SJCRH30 (cell line): ENCODE measurements around the gene HABP2. TPM values are rescaled to one million over a fixed set of nuclear protein-coding genes. Genes with fewer than 3 reads are reported as not detected.

Source experiments
- DNase-seq, 2 experiments: peaks; one replicate each; pipeline ENCODE4 v3.0.0-alpha.2; 2015 to 2020
- H3K27ac ChIP-seq: fragments of 250-450 bp; sonication (Bioruptor Pico); 2 replicates; pipeline ENCODE4 v1.5.1; 2020; ENCODE audit warnings: mild to moderate bottlenecking, moderate library complexity
- H3K27me3 ChIP-seq: fragments of 250-450 bp; sonication (Bioruptor Pico); 2 replicates; pipeline ENCODE4 v1.5.1; 2020; ENCODE audit warnings: mild to moderate bottlenecking, moderate library complexity
- H3K36me3 ChIP-seq: fragments of 250-450 bp; sonication (Bioruptor Pico); 2 replicates; pipeline ENCODE4 v1.5.1; 2020; ENCODE audit warnings: mild to moderate bottlenecking, moderate library complexity
- H3K4me1 ChIP-seq: fragments of 250-450 bp; sonication (Bioruptor Pico); 2 replicates; pipeline ENCODE4 v1.5.1; 2020; ENCODE audit warnings: mild to moderate bottlenecking, moderate library complexity
- H3K4me3 ChIP-seq: fragments of 250-450 bp; sonication (Bioruptor Pico); 2 replicates; pipeline ENCODE4 v1.5.1; 2020; ENCODE audit warnings: mild to moderate bottlenecking, moderate library complexity
- H3K9me3 ChIP-seq: fragments of 250-450 bp; sonication (Bioruptor Pico); replicated peaks from 2 replicates; pipeline ENCODE4 v1.5.1; 2020; ENCODE audit warnings: mild to moderate bottlenecking, moderate library complexity
- total RNA-seq: library from RNA; depleted of rRNA; stranded (reverse); fragments of >200 nt; shearing (Covaris generic); gene quantifications from 2 replicates; pipeline ENCODE4 v1.2.3, GENCODE V29; 2014

Gene HABP2
- total RNA-seq, 1 experiment from 2014 or later = not detected

DNA sequence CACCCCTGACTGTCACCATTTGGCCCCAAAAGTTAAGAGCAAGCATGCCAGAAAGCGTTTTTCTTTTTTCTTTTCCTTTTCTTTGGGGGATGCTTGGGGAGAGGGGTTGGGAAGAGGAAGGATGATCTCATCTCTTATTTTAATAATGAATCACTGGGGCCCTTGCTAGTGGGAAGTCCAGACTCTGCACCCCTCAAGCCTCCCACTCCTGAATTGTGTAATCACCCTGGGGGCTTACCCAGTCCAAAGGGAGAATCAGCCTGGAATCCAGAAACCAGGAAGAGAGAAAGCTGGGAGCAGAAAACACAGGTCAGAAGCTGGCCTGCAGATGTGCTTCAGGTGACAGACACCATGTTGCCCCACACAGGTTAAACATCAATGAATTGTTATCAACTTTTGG, 14.7 kb upstream of the HABP2 start:
- DNase-seq = no peak
- Histone ChIP-seq H3K9me3 (no peaks in the 10 kb centered on the region), H3K4me3 (no peak overlapping the region), H3K27me3 (no peaks in the 10 kb centered on the region), H3K27ac (no peak overlapping the region), H3K4me1 (peaks cover 14% of the 10 kb centered on the region), H3K36me3 (no peaks in the 10 kb centered on the region)

DNA sequence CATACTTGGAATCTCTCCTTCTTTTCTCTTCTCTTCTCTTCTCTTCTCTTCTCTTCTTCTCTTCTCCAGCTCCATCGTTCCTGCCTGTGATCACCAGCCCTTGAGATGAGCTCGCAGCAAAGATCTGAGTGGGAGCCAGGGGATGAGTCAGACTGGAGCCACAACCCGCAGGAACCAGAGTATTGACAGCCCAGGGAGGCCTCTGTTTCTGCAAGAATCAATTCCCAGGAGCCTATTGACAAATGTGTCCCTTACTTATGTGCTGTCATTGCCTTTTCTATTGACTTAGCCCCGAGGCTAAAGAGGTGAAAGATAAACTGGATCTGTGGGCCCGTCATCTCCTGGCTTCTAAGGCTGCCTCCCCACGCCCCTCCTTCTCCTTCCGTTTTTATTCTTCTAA, 13.1 kb upstream of the HABP2 start:
- Histone ChIP-seq H3K36me3 (no peaks in the 10 kb centered on the region), H3K4me3 (no peak overlapping the region), H3K27ac (no peak overlapping the region), H3K4me1 (peaks cover 14% of the 10 kb centered on the region), H3K9me3 (no peaks in the 10 kb centered on the region), H3K27me3 (no peaks in the 10 kb centered on the region)
- DNase-seq = no peak

DNA sequence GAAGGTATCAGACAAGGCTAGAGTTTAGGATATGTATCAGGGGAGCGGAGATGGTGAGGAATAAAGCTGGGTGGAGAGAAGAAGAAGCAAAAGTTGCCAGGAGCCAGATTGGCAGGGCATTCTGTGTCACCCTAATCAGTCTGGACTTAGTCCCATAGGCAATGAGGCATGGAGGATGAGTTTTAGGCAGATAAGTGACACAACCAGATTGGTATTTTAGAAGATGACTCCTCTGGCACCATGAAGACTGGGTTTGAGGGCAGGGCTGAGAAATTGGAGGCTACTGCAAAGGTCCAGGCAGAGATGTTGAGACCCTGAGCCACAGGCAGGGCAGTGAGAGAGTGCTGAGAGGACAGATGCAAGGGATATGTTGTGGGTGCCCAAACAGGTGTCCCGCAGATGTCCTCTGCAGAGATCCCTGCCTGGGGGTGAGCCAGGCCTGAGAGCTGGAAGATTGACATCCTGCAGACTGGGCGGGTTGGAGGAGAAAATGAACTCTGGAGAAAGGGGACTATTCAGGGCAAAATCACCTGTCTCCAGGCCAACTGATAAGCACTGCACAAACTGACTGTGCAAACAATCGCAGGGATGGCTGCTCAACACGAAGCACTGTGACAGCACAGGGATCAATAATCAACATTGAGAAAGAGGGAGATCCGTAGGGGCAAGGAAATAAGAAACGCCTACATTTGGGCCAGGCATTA, 11.9 kb upstream of the HABP2 start:
- Histone ChIP-seq H3K9me3 (no peaks in the 10 kb centered on the region), H3K4me1 (peaks cover 14% of the 10 kb centered on the region), H3K27ac (no peak overlapping the region), H3K27me3 (no peaks in the 10 kb centered on the region), H3K4me3 (no peak overlapping the region), H3K36me3 (no peaks in the 10 kb centered on the region)
- no peak for DNase-seq

DNA sequence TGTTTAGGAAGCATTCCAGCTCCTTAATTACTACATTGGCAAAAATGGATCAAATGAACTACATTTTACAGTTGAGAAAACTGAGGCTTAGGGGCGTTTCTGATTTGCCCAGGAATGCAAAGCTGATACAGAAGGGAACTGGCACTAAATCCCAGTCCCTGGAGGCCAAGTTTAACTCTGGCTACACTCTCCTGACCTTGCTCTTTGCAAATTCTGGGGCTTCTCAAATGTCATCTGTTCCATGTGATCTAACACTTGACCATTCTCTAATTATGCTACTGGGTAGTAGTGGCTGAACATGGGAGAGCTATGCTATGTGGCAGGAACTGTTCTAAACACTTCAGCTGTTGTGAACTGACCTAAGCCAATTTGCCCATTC, 11.3 kb upstream of the HABP2 start:
- Histone ChIP-seq H3K36me3 (no peaks in the 10 kb centered on the region), H3K9me3 (no peaks in the 10 kb centered on the region), H3K4me1 (peaks cover 14% of the 10 kb centered on the region), H3K4me3 (no peak overlapping the region), H3K27me3 (no peaks in the 10 kb centered on the region), H3K27ac (no peak overlapping the region)
- peak; percentile 17 to 60 for DNase-seq

DNA sequence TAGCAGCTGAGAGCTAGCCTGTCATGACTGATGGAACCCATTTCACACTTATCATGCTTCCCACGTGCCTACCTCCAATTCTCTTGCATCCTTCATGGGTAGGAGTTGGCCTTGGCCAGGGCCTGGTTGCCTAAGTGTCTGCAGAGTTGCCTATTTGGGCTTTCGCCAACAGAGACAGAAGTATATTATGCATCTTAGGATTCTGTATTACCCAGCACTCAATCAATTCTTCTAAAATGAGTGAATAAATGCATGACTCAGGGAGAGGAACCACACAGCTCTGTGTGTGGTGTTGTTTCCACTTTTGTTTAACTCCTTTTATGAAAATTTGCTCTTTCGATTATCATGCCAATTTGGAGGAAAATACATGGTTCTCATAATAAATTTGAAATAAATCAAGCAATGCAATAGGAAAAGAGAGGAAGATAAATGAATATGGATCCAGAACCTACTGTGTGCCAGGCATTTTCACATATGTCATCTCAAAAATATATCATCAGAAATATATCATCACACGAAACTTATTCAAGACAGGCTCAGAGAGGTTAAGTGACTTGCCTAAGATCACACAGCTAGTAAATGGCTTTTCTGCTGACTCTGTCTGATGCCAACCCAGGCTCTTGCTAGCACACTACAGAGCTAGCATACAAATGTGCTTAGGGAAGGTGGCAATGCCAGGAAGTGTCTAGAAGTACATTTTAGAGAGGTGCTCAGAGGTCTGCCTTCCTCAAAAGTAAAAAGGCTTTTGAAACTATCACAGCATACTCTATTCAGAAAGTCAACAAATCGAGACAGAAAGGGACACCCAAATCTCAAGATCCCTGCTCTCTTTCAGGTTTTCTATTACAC, 9.5 kb upstream of the HABP2 start:
- no peaks in the 10 kb centered on the region for H3K36me3 ChIP-seq
- H3K4me1 ChIP-seq = peaks cover 14% of the 10 kb centered on the region
- no peaks in the 10 kb centered on the region for H3K27me3 ChIP-seq
- DNase-seq = no peak
- no peak overlapping the region for H3K4me3 ChIP-seq
- no peaks in the 10 kb centered on the region for H3K9me3 ChIP-seq
- no peak overlapping the region for H3K27ac ChIP-seq

DNA sequence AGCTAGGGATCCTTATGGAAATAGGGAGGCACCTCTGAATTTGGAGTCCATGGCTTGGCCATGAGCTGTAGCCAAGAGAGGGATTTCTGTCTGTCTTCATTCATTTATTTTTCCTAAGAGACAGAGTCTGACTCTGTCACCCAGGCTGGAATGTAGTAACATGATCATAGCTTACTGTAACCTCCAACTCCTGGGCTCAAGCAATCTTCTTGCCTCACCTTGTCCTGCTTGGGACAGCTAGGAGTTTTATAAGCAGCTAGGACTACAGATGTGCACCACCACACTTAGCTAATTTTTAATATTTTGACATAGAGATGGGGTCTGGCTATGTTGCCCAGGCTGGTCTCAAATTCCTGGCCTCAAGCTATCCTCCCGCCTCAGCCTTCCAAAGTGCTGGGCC, 8.5 kb upstream of the HABP2 start:
- no peak overlapping the region for H3K27ac ChIP-seq
- no peaks in the 10 kb centered on the region for H3K36me3 ChIP-seq
- DNase-seq = no peak
- peaks cover 14% of the 10 kb centered on the region for H3K4me1 ChIP-seq
- H3K4me3 ChIP-seq = no peak overlapping the region
- no peaks in the 10 kb centered on the region for H3K27me3 ChIP-seq
- H3K9me3 ChIP-seq = no peaks in the 10 kb centered on the region

DNA sequence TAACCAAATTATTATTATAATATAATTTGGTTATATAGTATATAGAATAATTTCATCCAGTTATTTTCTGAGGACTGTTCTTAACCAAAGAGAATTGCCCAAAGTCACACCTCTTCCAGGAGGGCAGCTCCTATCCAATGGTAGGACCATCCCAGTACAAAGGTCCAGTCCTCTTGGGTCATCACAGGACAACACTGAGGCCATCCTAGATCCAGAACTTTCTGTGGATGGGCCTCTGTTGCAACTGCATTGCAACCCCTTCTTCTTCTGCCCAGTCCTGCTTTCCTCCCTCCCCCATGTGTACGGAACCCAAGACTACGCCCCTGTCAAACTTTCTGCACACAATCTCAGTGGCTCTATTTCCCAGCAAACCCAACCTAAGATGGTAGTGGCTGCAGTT, 5.4 kb upstream of the HABP2 start:
- Histone ChIP-seq H3K27me3 (no peaks in the 10 kb centered on the region), H3K36me3 (no peaks in the 10 kb centered on the region), H3K4me3 (no peak overlapping the region), H3K9me3 (no peaks in the 10 kb centered on the region), H3K27ac (no peak overlapping the region), H3K4me1 (peaks cover 12% of the 10 kb centered on the region; the same call in 1 of the 2 replicates)
- DNase-seq = no peak

DNA sequence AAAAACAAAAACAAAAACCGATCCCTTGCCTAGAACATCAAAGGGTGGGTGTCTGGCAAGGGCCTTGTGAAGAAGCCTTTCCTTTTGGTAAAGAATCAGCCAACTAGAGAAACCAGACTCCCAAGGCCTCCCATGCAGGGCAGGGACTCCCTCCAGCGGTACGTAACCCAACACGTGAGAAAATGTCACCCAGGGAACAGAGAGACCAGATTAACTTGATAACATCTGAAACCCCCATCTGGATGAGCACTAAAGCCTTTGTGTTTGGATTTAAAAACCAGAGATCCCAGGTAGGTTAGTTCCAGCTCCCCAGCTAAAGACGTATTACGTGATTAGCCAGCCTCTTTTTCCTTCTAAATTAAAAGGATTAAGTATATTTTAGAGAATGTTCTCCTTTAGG, 3.0 kb upstream of the HABP2 start:
- H3K27me3 ChIP-seq = no peaks in the 10 kb centered on the region
- no peak overlapping the region for H3K27ac ChIP-seq
- peak in 1 of 2 experiments; percentile 24 for DNase-seq
- peaks cover 15% of the 10 kb centered on the region for H3K4me1 ChIP-seq
- no peak overlapping the region for H3K4me3 ChIP-seq
- no peaks in the 10 kb centered on the region for H3K9me3 ChIP-seq
- no peaks in the 10 kb centered on the region for H3K36me3 ChIP-seq

DNA sequence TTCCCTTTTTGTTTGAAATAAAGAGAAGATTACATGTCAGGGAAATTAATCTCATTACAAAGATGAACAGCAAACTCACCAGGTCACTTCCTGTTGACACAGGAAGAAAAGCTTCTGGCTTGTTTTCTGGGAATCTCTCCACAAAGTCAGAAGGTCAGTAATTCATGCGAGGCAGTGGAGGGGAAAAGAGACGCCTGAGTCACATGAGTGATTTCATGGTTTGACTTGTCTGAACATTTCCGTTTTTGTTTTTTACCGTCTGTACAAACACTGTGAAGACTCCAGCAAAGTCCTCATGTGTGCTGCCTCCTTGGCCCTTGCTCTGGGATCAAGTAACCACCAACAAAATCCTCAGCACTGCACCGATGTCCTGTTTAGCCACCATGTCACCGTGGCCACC, 2.5 kb upstream of the HABP2 start:
- peak in 1 of 2 experiments; percentile 30 for DNase-seq
- Histone ChIP-seq H3K4me1 (peaks cover 15% of the 10 kb centered on the region), H3K27me3 (no peaks in the 10 kb centered on the region), H3K27ac (no peak overlapping the region), H3K36me3 (no peaks in the 10 kb centered on the region), H3K9me3 (no peaks in the 10 kb centered on the region), H3K4me3 (no peak overlapping the region)

DNA sequence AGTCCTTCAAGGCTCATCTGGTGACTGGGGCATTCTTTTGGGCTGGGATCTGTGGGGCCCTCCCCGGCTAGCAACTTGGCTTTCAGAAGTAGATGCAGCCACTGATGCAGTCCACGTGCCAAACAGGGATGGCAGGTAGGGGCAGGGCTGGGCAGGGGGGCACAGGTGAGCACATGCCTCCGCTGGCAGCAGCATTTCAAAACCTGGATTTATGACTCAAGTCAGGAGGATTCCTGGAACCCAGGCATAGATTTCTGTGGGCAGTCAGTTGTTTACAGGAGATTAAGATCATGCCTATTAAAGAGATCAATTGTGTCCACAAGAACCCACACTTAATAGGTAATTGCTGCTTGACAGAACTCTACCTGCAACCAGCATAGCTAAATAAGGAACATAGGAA, 839 bp upstream of the HABP2 start:
- no peak for DNase-seq
- no peak overlapping the region for H3K27ac ChIP-seq

DNA sequence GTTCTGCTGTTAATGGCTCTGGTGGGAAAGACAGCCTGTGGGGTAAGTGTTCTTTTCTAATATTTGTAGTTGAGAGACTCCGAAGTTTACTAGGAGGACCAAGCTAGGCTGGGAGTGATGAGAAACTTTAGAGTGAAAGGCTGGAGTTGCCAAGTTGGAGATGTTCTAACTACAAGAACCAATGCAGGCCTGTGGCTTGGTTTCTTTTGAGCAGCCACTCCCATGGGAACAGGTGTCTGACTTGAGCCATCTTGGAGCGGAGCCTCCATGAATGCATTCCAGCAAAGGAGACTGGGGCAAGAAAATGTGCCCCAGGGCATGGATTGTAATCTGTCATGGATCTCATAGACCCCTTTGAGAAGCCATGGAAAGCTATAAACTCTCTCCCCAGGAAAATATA, 296 bp downstream of the HABP2 start:
- no peak overlapping the region for H3K27ac ChIP-seq
- no peaks in the 10 kb centered on the region for H3K36me3 ChIP-seq
- peaks cover 17% of the 10 kb centered on the region for H3K4me1 ChIP-seq
- no peaks in the 10 kb centered on the region for H3K27me3 ChIP-seq
- no peaks in the 10 kb centered on the region for H3K9me3 ChIP-seq
- H3K4me3 ChIP-seq = no peak overlapping the region
- DNase-seq = peak; percentile 21 to 45

More for the DNA sequence above, 839 bp upstream of the HABP2 start:
- Histone ChIP-seq H3K4me1 (peaks cover 15% of the 10 kb centered on the region), H3K4me3 (no peak overlapping the region), H3K27me3 (no peaks in the 10 kb centered on the region), H3K9me3 (no peaks in the 10 kb centered on the region), H3K36me3 (no peaks in the 10 kb centered on the region)

DNA sequence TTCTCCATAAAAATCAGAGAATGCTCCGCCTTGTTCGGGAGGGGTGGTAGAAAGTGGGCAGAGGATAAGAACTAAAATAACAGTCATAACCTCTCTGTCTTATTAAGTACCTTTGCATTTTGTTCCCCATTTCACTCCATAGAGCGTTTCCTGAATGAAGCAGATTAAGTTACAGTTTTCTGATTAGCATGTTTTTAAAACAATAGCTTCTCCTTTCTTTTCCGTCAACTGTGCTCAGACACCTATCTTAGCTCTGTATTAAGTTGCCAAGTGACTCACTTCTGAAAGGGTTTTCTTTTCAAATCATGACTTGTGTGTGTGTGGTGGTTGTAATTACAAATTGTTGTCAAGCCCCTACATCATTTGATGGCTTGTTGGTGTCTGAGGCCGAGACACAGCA, 1.4 kb downstream of the HABP2 start:
- H3K4me1 ChIP-seq = peaks cover 17% of the 10 kb centered on the region
- H3K4me3 ChIP-seq = no peak overlapping the region
- H3K9me3 ChIP-seq = no peaks in the 10 kb centered on the region
- no peak overlapping the region for H3K27ac ChIP-seq
- H3K36me3 ChIP-seq = no peaks in the 10 kb centered on the region
- no peaks in the 10 kb centered on the region for H3K27me3 ChIP-seq
- DNase-seq = no peak

DNA sequence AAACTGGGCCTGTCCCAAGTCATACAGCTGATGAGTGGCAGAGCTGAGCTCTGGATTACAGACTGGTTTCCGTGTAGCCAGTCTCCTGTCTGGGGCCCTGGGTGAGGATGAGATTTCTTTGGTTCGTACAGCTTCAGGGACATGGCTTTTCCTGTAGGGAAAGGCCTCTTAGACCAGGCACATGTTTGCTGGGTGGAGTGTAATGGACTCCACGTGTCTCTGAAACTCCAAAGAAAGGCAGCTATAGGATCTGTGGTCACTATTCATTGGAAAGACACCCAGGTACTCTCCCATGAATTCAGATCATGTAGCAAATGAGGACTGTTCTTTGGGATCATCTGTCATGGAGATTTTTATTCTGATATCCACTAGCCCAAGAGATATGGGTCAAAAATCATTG, 2.4 kb downstream of the HABP2 start:
- Histone ChIP-seq H3K27ac (no peak overlapping the region), H3K4me1 (peaks cover 13% of the 10 kb centered on the region), H3K27me3 (no peaks in the 10 kb centered on the region), H3K36me3 (no peaks in the 10 kb centered on the region), H3K9me3 (no peaks in the 10 kb centered on the region), H3K4me3 (no peak overlapping the region)
- no peak for DNase-seq

DNA sequence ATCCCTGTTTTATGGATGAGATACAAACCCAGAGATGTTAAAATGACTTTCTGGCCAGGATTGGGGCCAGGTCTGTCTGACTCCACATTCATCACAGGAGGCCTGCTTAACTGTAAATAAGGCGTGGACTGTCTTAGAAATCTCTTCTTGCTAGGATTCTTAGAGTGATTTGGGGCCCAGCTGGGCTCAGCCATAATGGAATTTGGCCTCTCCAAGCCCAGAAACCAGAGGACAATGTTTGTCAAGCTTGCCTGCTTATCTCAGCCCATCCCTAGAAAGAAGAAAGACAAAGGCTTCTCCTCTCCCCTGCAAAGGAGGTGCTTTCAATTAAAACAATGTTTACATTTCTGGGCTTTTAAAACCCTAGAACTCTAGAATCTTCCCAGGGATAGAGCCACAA, 2.9 kb downstream of the HABP2 start:
- Histone ChIP-seq H3K27ac (no peak overlapping the region), H3K4me1 (peaks cover 8% of the 10 kb centered on the region), H3K4me3 (no peak overlapping the region), H3K36me3 (no peaks in the 10 kb centered on the region), H3K27me3 (no peaks in the 10 kb centered on the region), H3K9me3 (no peaks in the 10 kb centered on the region)
- DNase-seq = no peak

DNA sequence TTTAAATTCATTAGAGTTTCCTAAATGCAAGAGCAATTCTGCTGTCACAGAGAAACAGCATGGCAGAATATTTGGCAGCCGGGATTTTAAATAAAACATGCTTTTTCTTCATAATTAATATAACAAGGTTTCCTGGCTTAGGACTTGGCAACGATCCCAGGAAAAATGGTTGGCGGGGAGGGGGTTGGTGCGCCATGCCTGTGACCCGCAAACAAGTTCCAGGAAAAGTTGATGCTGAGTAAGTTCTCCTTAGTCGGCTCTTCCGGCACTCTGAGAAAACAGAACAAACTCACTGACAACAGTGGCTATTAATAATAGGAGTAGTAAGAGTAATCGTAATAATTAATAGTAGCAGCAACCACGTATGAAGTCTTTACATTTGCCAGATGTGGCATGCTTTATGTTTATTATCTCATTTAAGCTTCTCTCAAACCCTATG, 4.6 kb downstream of the HABP2 start:
- DNase-seq = peak; percentile 10 to 35
- Histone ChIP-seq H3K36me3 (no peaks in the 10 kb centered on the region), H3K4me3 (no peak overlapping the region), H3K27ac (no peak overlapping the region), H3K4me1 (peaks cover 5% of the 10 kb centered on the region; the same call in 1 of the 2 replicates), H3K27me3 (no peaks in the 10 kb centered on the region), H3K9me3 (no peaks in the 10 kb centered on the region)
